Uterus (tissue), 4 donors: ENCODE measurements around the gene BRCC3. TPM values are rescaled to one million over a fixed set of nuclear protein-coding genes. Genes with fewer than 3 reads are reported as not detected.

Experiments used
- DNase-seq, 2 donors: peaks; one replicate each; pipeline ENCODE4 v3.0.0-alpha.2; 2019 to 2020
- H3K27ac ChIP-seq, 2 donors: fragments of 200-600 bp; sonication (generic); 1 replicate in 1 of 2; 2 replicates in 1 of 2; pipeline ENCODE4 v1.5.1; 2016 to 2018
- H3K27me3 ChIP-seq, 2 donors: fragments of 200-600 bp; sonication (generic); one replicate each; pipeline ENCODE4 v1.5.1; 2018 to 2019; ENCODE audit warnings: control low read depth in 1 of 2
- H3K36me3 ChIP-seq, 2 donors: fragments of 200-600 bp; sonication (generic); one replicate each; pipeline ENCODE4 v1.5.1; 2019; ENCODE audit warnings: control low read depth in 1 of 2
- H3K4me1 ChIP-seq, 2 donors: fragments of 200-600 bp; sonication (generic); one replicate each; pipeline ENCODE4 v1.5.1; 2018 to 2019; ENCODE audit warnings: control low read depth in 1 of 2
- H3K4me3 ChIP-seq, 2 donors: fragments of 200-600 bp; sonication (generic); 1 replicate in 1 of 2; 2 replicates in 1 of 2; pipeline ENCODE4 v1.5.1; 2018 to 2019; ENCODE audit warnings: mild to moderate bottlenecking in 1 of 2
- H3K9me3 ChIP-seq, 2 donors: fragments of 200-600 bp; sonication (generic); one replicate each; pipeline ENCODE4 v1.5.1; 2019; ENCODE audit warnings: control low read depth in 1 of 2
- POLR2A ChIP-seq, 2 donors: fragments of 450-650 bp; IDR thresholded peaks; one replicate each; pipeline ENCODE4 v1.6.1; 2016; ENCODE audit warnings: antibody characterized with exemption in 2 of 2, mild to moderate bottlenecking in 1 of 2, moderate library complexity in 1 of 2
- intact Hi-C: fragments of 100-400 bp; cut with DNase I; formaldehyde crosslinking; loops from one replicate; pipeline ENCODE4 v1.15.1; 2023; ENCODE audit warnings: low total_unique reads
- total RNA-seq, 4 donors: library from RNA; depleted of rRNA in 3 of 4; stranded (reverse); fragments of >200 nt in 3 of 4; gene quantifications; one replicate each; pipeline versions ENCODE4 v1.1.0 to v1.2.4, GENCODE V29; 2014 to 2023
- TF ChIP-seq, protein P1 (sequence below), 4 experiments: fragments of 200-600 bp in 2 of 4; fragments of 450-650 bp in 2 of 4; sonication (generic) in 2 of 4; IDR thresholded peaks; one replicate each; pipeline ENCODE4 v1.5.1; 2016 to 2019; ENCODE audit warnings: antibody characterized with exemption in 4 of 4, mild to moderate bottlenecking in 2 of 4, moderate library complexity in 1 of 4
- donor health status: DM: yes; HTN: yes; CAD: no.

BRCC3 gene
- total RNA-seq, 4 donors from 2014 or later, result 0.77 to 15.6 (median 8.8) TPM

GRCh38 chrX:155169881-155170280, 98.6 kb downstream of the BRCC3 start:
- H3K27me3 ChIP-seq, result no peaks in the 10 kb centered on the region
- intact Hi-C loops, result no loop called here
- H3K27ac ChIP-seq, result no peak overlapping the region
- H3K4me1 ChIP-seq, result no peaks in the 10 kb centered on the region
- no peak for DNase-seq
- no peak overlapping the region for H3K4me3 ChIP-seq
- TF ChIP-seq POLR2A (IDR thresholded peaks at IDR 0.05), result no peak
- TF ChIP-seq, protein P1, sequence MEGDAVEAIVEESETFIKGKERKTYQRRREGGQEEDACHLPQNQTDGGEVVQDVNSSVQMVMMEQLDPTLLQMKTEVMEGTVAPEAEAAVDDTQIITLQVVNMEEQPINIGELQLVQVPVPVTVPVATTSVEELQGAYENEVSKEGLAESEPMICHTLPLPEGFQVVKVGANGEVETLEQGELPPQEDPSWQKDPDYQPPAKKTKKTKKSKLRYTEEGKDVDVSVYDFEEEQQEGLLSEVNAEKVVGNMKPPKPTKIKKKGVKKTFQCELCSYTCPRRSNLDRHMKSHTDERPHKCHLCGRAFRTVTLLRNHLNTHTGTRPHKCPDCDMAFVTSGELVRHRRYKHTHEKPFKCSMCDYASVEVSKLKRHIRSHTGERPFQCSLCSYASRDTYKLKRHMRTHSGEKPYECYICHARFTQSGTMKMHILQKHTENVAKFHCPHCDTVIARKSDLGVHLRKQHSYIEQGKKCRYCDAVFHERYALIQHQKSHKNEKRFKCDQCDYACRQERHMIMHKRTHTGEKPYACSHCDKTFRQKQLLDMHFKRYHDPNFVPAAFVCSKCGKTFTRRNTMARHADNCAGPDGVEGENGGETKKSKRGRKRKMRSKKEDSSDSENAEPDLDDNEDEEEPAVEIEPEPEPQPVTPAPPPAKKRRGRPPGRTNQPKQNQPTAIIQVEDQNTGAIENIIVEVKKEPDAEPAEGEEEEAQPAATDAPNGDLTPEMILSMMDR (IDR thresholded peaks at IDR 0.05), result no peak
- H3K36me3 ChIP-seq, result no peaks in the 10 kb centered on the region
- no peaks in the 10 kb centered on the region for H3K9me3 ChIP-seq

Other genes with a start within 250 kb of the BRCC3 start
- gene SMIM9, start 236.8 kb upstream of the BRCC3 start, total RNA-seq, result not detected
- 10 to 100 TPM in 1 of 4 donors, 1 to 10 TPM in 2, under 1 TPM in 1; 0.28 to 16.7 (median 6.1) TPM for gene F8A1, start 185.2 kb upstream of the BRCC3 start, total RNA-seq
- gene F8, start 48.8 kb upstream of the BRCC3 start, total RNA-seq, result 10 to 100 TPM; 11.8 to 63.0 (median 28.5) TPM
- gene FUNDC2, start 44.7 kb upstream of the BRCC3 start, total RNA-seq, result 100 to 1,000 TPM in 1 of 4 donors, 10 to 100 TPM in 3; 47.8 to 102 (median 70.7) TPM
- gene CMC4, start 372 bp upstream of the BRCC3 start, total RNA-seq, result 10 to 100 TPM in 2 of 4 donors, 1 to 10 TPM in 2; 7.3 to 53.5 (median 12.2) TPM
- gene MTCP1, start 372 bp upstream of the BRCC3 start, total RNA-seq, result 10 to 100 TPM in 1 of 4 donors, 1 to 10 TPM in 1, under 1 TPM in 1, not detected in 1; 0.41 to 28.3 (median 6.4) TPM
- gene VBP1, start 145.0 kb downstream of the BRCC3 start, total RNA-seq, result 10 to 100 TPM; 27.4 to 83.6 (median 39.4) TPM
- gene RAB39B, start 193.0 kb downstream of the BRCC3 start, total RNA-seq, result 1 to 10 TPM in 1 of 4 donors, under 1 TPM in 1, not detected in 2; 0.24 to 3.5 TPM